ENCODE data around the gene SORBS1. TPM values are rescaled to one million over a fixed set of nuclear protein-coding genes. Genes with fewer than 3 reads are reported as not detected.
A peak's percentile ranks its signal among the peaks of the same experiment; 100 is the strongest.

The SORBS1 gene
- total RNA-seq, 6 experiments from 2014 or later = 56.4 to 97.9 (median 76.5) TPM

DNA sequence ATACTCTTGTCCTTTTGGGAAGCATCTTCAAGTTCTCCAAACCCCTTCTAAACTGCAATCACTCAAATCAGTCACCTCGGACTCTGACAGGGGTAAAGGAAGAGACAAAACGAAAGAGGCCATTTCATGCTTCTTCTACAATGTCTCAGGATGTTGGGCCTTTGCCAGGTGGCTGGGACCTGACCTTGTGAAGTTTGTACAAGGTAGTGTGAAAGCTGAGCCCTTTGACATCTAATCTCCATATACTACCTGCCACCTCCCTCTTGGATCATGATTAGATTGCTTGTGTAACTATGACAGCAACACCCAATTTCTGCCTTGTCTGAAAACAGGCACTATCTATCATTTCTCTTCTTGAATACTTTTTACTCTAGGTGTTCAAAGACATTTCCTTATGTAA lies 235.3 kb downstream of the SORBS1 start:
- intact Hi-C loops (cut with DNase I) = no loop called here
- Histone ChIP-seq H3K4me3 (no peak overlapping the region), H3K27me3 (no peaks in the 10 kb centered on the region), H3K36me3 (peaks cover 0 to 17% (median 11%) of the 10 kb centered on the region in 4 donors), H3K4me1 (peaks cover 0 to 23% (median 7%) of the 10 kb centered on the region in 4 donors), H3K27ac (no peak overlapping the region), H3K9me3 (no peaks in the 10 kb centered on the region)
- DNase-seq (no peak), ATAC-seq (no peak)
- WGBS (ENCODE audit: insufficient coverage, low coverage, low lambda C conversion rate, missing lambda C conversion rate) = 92% methylated on average over 2 of the region's 2 CpGs
- TF ChIP-seq POLR2A (IDR thresholded peaks at IDR 0.05) (no peak), CTCF (IDR thresholded peaks at IDR 0.05) (no peak)

DNA sequence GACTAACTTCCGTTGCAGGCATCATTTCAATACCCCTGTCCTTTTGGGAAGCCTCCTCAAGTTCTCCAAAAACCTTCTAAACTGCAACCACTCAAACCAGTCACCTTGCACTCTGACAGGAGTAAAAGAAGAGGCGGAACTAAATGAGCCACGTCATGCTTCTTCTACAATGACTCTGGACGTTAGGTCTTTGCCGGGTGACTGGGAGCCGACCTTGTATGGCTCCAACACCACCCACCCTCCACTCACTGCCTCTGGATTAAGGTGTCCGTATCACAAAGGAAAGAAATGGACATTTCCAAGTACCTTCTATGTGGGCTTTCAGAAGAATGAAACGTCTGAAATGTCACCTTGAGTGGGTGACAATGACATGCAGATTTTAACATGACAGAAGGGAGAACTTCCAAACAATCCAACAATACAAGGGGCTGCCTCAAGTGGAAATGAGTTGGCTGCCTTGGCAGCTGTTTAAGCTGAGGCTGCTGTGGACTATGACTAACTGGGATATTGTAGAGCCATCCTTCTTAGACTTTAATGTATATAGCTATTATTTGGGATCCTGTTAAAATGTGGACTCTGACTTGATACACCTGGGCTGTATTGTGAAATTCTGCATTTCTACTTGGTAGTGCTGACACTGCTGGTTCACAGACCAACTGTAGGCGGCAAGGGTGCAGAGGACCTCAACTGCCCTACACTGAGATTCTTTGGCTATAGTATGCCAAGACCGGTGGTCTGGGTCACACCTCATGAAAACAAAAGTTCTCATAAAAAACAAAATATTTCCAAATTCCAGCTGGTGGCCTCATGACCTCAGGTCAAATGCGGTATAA lies 236.5 kb downstream of the SORBS1 start:
- no peaks in the 10 kb centered on the region for H3K9me3 ChIP-seq
- H3K36me3 ChIP-seq = peaks cover 0 to 19% (median 11%) of the 10 kb centered on the region in 4 donors
- intact Hi-C loops (cut with DNase I) = no loop called here
- peak; percentile 39 to 83 (median 50) for ATAC-seq
- H3K4me1 ChIP-seq = peaks cover 0 to 11% (median under 1%) of the 10 kb centered on the region in 4 donors
- H3K27me3 ChIP-seq = no peaks in the 10 kb centered on the region
- no peak overlapping the region for H3K27ac ChIP-seq
- TF ChIP-seq POLR2A (IDR thresholded peaks at IDR 0.05) (no peak), CTCF (IDR thresholded peaks at IDR 0.05) (no peak)
- WGBS (ENCODE audit: insufficient coverage, low coverage, low lambda C conversion rate, missing lambda C conversion rate) = 71% methylated on average over 11 of the region's 11 CpGs
- H3K4me3 ChIP-seq = no peak overlapping the region
- no peak for DNase-seq

GRCh38 chr10:95321554-95322301 lies 239.4 kb downstream of the SORBS1 start:
- TF ChIP-seq POLR2A (IDR thresholded peaks at IDR 0.05) (no peak), CTCF (IDR thresholded peaks at IDR 0.05) (no peak)
- 86% methylated on average over 9 of the region's 10 CpGs for WGBS (ENCODE audit: insufficient coverage, low coverage, low lambda C conversion rate, missing lambda C conversion rate)
- Histone ChIP-seq H3K4me1 (peaks cover 0 to 6% (median 0%) of the 10 kb centered on the region in 4 donors), H3K27me3 (no peaks in the 10 kb centered on the region), H3K4me3 (no peak overlapping the region), H3K9me3 (no peaks in the 10 kb centered on the region), H3K36me3 (peaks cover 0 to 25% (median 12%) of the 10 kb centered on the region in 4 donors), H3K27ac (no peak overlapping the region)
- intact Hi-C loops (cut with DNase I) = no loop called here
- DNase-seq = no peak
- no peak for ATAC-seq

DNA sequence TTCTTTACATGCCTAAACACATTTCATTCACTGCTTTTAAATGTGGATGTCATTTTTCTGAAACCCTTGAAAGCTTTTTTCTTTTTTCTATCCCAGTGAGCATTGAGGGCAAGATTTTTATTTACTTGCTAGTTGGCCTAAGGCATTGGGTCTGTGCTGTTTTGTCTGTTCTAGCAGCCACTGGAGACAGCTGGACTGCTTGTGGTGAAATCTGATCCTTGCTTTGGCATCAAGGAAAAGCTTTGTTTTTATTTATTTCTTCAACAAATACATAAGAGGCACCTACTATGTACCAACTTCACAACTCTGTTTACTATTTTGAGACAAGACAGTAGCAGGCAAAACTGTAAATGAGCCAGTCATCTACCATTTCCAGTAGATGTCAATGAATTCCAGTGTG lies 241.9 kb downstream of the SORBS1 start:
- Histone ChIP-seq H3K4me1 (peaks cover 0 to 14% (median under 1%) of the 10 kb centered on the region in 4 donors), H3K27ac (no peak overlapping the region), H3K4me3 (no peak overlapping the region), H3K27me3 (no peaks in the 10 kb centered on the region), H3K36me3 (peaks cover 0 to 25% (median 14%) of the 10 kb centered on the region in 4 donors), H3K9me3 (no peaks in the 10 kb centered on the region)
- TF ChIP-seq CTCF (IDR thresholded peaks at IDR 0.05) = no peak
- no peak for TF ChIP-seq POLR2A (IDR thresholded peaks at IDR 0.05)
- ATAC-seq = no peak
- no peak for DNase-seq
- intact Hi-C loops (cut with DNase I) = no loop called here
